OCI-LY1 (cell line): ENCODE data around the gene AJUBA.

ENCODE experiments used
- H2AFZ ChIP-seq: fragments of 200-600 bp; sonication (generic), shearing (Covaris generic); 2 replicates; pipeline ENCODE4 v1.6.0; 2014; ENCODE audit warnings: antibody characterized with exemption, mild to moderate bottlenecking, low read length
- H3F3A ChIP-seq: fragments of 200-600 bp; sonication (generic), shearing (Covaris generic); 2 replicates; pipeline ENCODE4 v1.6.0; 2014; ENCODE audit warnings: mild to moderate bottlenecking, antibody characterized with exemption, low read length, moderate library complexity; ENCODE audit not compliant: insufficient read depth
- H3K27ac ChIP-seq: fragments of 200-600 bp; sonication (generic); 2 replicates; pipeline ENCODE4 v1.5.1; 2014; ENCODE audit warnings: low read length, mixed run types, mild to moderate bottlenecking, low read depth; ENCODE audit not compliant: poor library complexity, severe bottlenecking
- H3K27me3 ChIP-seq: fragments of 200-600 bp; sonication (generic); 2 replicates; pipeline ENCODE4 v1.6.0; 2014; ENCODE audit warnings: antibody characterized with exemption, mild to moderate bottlenecking, low read length, moderate library complexity; ENCODE audit not compliant: insufficient read depth
- H3K36me3 ChIP-seq: fragments of 200-600 bp; sonication (generic); 2 replicates; pipeline ENCODE4 v1.6.1; 2014; ENCODE audit warnings: mild to moderate bottlenecking, antibody characterized with exemption, low read length, moderate library complexity, mixed read lengths; ENCODE audit not compliant: insufficient read depth
- H3K4me1 ChIP-seq: fragments of 200-600 bp; sonication (generic); 2 replicates; pipeline ENCODE4 v1.5.1; 2014; ENCODE audit warnings: mild to moderate bottlenecking, low read length, moderate library complexity; ENCODE audit not compliant: insufficient read depth, severe bottlenecking
- H3K4me2 ChIP-seq: fragments of 200-600 bp; sonication (generic), shearing (Covaris generic); 2 replicates; pipeline ENCODE4 v1.6.1; 2014; ENCODE audit warnings: low read length
- H3K4me3 ChIP-seq: fragments of 200-600 bp; sonication (generic); 2 replicates; pipeline ENCODE4 v1.5.1; 2014; ENCODE audit warnings: low read length, low read depth, mild to moderate bottlenecking, mixed read lengths; ENCODE audit not compliant: poor library complexity, severe bottlenecking
- H3K79me2 ChIP-seq: fragments of 200-600 bp; shearing (Covaris generic); 2 replicates; pipeline ENCODE4 v1.6.1; 2016; ENCODE audit warnings: mixed run types, low read length, mixed read lengths; ENCODE audit not compliant: insufficient read depth
- H3K9ac ChIP-seq: fragments of 200-600 bp; sonication (generic), shearing (Covaris generic); 2 replicates; pipeline ENCODE4 v1.6.1; 2014; ENCODE audit warnings: mild to moderate bottlenecking, low read length, mixed read lengths
- H3K9me2 ChIP-seq: fragments of 200-600 bp; sonication (generic), shearing (Covaris generic); 2 replicates; pipeline ENCODE4 v1.6.1; 2014; ENCODE audit warnings: low read depth, mild to moderate bottlenecking, low read length, mixed read lengths
- H3K9me3 ChIP-seq: fragments of 200-600 bp; shearing (Covaris generic); 2 replicates; pipeline ENCODE4 v1.6.1; 2014; ENCODE audit warnings: low read length, mixed read lengths
- H4K20me1 ChIP-seq: fragments of 200-600 bp; sonication (generic), shearing (Covaris generic); 2 replicates; pipeline ENCODE4 v1.6.0; 2016; ENCODE audit warnings: mild to moderate bottlenecking, low read length; ENCODE audit not compliant: insufficient read depth
- CTCF ChIP-seq: fragments of 200-600 bp; sonication (generic), shearing (Covaris generic); IDR thresholded peaks from 2 replicates; pipeline ENCODE4 v1.5.1; 2017; ENCODE audit warnings: mild to moderate bottlenecking, antibody characterized with exemption, low read length, moderate library complexity, mixed read lengths
- EZH2 ChIP-seq: fragments of 200-600 bp; sonication (generic), shearing (Covaris generic); IDR thresholded peaks from 2 replicates; pipeline ENCODE4 v1.8.0; 2017; ENCODE audit warnings: borderline replicate concordance, mixed run types, mild to moderate bottlenecking, antibody characterized with exemption, low read length, moderate library complexity, mixed read lengths

Gene AJUBA

GRCh38 chr14:22976620-22977433 is 5.5 kb downstream of the AJUBA start:
- Histone ChIP-seq H3K36me3 (no peaks in the 10 kb centered on the region), H3K27me3 (peaks cover 4% of the 10 kb centered on the region; the same call in 1 of the 2 replicates), H3K9me2 (no peaks in the 10 kb centered on the region), H4K20me1 (no peaks in the 10 kb centered on the region), H3K4me3 (no peak overlapping the region), H3K9me3 (no peaks in the 10 kb centered on the region), H2AFZ (no peak overlapping the region), H3K79me2 (no peaks in the 10 kb centered on the region), H3K9ac (no peak overlapping the region), H3F3A (no peaks in the 10 kb centered on the region), H3K4me1 (peaks cover 11% of the 10 kb centered on the region), H3K27ac (no peak overlapping the region), H3K4me2 (no peak overlapping the region)
- TF ChIP-seq EZH2 (no peak), CTCF (no peak)

- Histone ChIP-seq H3K4me3 (no peak overlapping the region), H4K20me1 (no peaks in the 10 kb centered on the region), H3K9ac (no peak overlapping the region), H3K27ac (no peak overlapping the region), H3K27me3 (peaks cover 4% of the 10 kb centered on the region; the same call in 1 of the 2 replicates), H3K4me1 (peaks cover 5% of the 10 kb centered on the region), H3K79me2 (no peaks in the 10 kb centered on the region), H3F3A (no peaks in the 10 kb centered on the region), H3K4me2 (no peak overlapping the region), H3K9me2 (no peaks in the 10 kb centered on the region), H3K9me3 (no peaks in the 10 kb centered on the region), H2AFZ (no peak overlapping the region), H3K36me3 (no peaks in the 10 kb centered on the region)
- TF ChIP-seq CTCF (no peak), EZH2 (no peak)
These were observed 7.6 kb downstream of the AJUBA start for GRCh38 chr14:22974530-22975313.

- no peaks in the 10 kb centered on the region for H3K79me2 ChIP-seq
- H3K27ac ChIP-seq: no peak overlapping the region
- no peak overlapping the region for H3K9ac ChIP-seq
- TF ChIP-seq EZH2: no peak
- TF ChIP-seq CTCF: peak; percentile 76
- H3F3A ChIP-seq: no peaks in the 10 kb centered on the region
- no peaks in the 10 kb centered on the region for H3K9me3 ChIP-seq
- no peak overlapping the region for H3K4me3 ChIP-seq
- H4K20me1 ChIP-seq: no peaks in the 10 kb centered on the region
- H3K4me1 ChIP-seq: peaks cover 5% of the 10 kb centered on the region
- no peaks in the 10 kb centered on the region for H3K9me2 ChIP-seq
- H3K36me3 ChIP-seq: no peaks in the 10 kb centered on the region
- H2AFZ ChIP-seq: no peak overlapping the region
- no peak overlapping the region for H3K4me2 ChIP-seq
- H3K27me3 ChIP-seq: peaks cover 4% of the 10 kb centered on the region; the same call in 1 of the 2 replicates
These were observed 8.9 kb downstream of the AJUBA start for GRCh38 chr14:22973217-22974032.
